Measurements from ENCODE around the gene WDCP.
"Not testable (repeated sequence)": the region's sequence is repeated elsewhere in the genome, so short reads cannot be mapped to it uniquely, and the experiment has no call there.

The WDCP gene

GRCh38 chr2:24049485-24050021 is 2.4 kb upstream of the WDCP start, which contains the start of gene FKBP1B:
FKBP1B (plus strand) TSS chr2:24049741; CDS start chr2:24049850, 109 bp downstream.
- H3K4me3 Mint-ChIP-seq, result peak within 1 kb of the TSS; percentile 86
- peaks cover 4% of the 10 kb centered on the region for H3K27me3 Mint-ChIP-seq (ENCODE audit: low read depth)
- H3K4me1 Mint-ChIP-seq (ENCODE audit: low read depth), result peaks cover 20% of the 10 kb centered on the region
- H3K27ac Mint-ChIP-seq, result no peak within 1 kb of the TSS
- H3K9me3 Mint-ChIP-seq, result no peaks in the 10 kb centered on the region
- peaks cover 2% of the 10 kb centered on the region for H3K36me3 Mint-ChIP-seq (ENCODE audit: low read depth)

GRCh38 chr2:24048769-24049484 is 1.7 kb upstream of the WDCP start:
- H3K27me3 Mint-ChIP-seq (ENCODE audit: low read depth), result peaks cover 4% of the 10 kb centered on the region

GRCh38 chr2:24047703-24048033 is 477 bp upstream of the WDCP start:
- Mint-ChIP-seq H3K4me3 (peak overlapping the region; percentile 97), H3K4me1 (ENCODE audit: low read depth) (peaks cover 22% of the 10 kb centered on the region), H3K27me3 (ENCODE audit: low read depth) (peaks cover 4% of the 10 kb centered on the region), H3K36me3 (ENCODE audit: low read depth) (peaks cover 2% of the 10 kb centered on the region), H3K9me3 (no peaks in the 10 kb centered on the region), H3K27ac (peak overlapping the region; percentile 92)

More at GRCh38 chr2:24048769-24049484, 1.7 kb upstream of the WDCP start:
- Mint-ChIP-seq H3K36me3 (ENCODE audit: low read depth) (peaks cover 2% of the 10 kb centered on the region), H3K4me3 (peak overlapping the region; percentile 86), H3K4me1 (ENCODE audit: low read depth) (peaks cover 20% of the 10 kb centered on the region), H3K27ac (no peak overlapping the region), H3K9me3 (no peaks in the 10 kb centered on the region)

- H3K36me3 Mint-ChIP-seq (ENCODE audit: low read depth), result peaks cover 2% of the 10 kb centered on the region
Measured at GRCh38 chr2:24046599-24046929, 627 bp downstream of the WDCP start.

GRCh38 chr2:24045511-24046508 is 1.4 kb downstream of the WDCP start:
- H3K4me1 Mint-ChIP-seq (ENCODE audit: low read depth), result peaks cover 22% of the 10 kb centered on the region
- H3K27ac Mint-ChIP-seq, result no peak overlapping the region
- peaks cover 4% of the 10 kb centered on the region for H3K27me3 Mint-ChIP-seq (ENCODE audit: low read depth)
- H3K4me3 Mint-ChIP-seq, result peak overlapping the region; percentile 97
- H3K9me3 Mint-ChIP-seq, result no peaks in the 10 kb centered on the region
- H3K36me3 Mint-ChIP-seq (ENCODE audit: low read depth), result peaks cover 2% of the 10 kb centered on the region

More at GRCh38 chr2:24046599-24046929, 627 bp downstream of the WDCP start:
- Mint-ChIP-seq H3K9me3 (no peaks in the 10 kb centered on the region), H3K4me3 (peak overlapping the region; percentile 97), H3K27ac (no peak overlapping the region), H3K4me1 (ENCODE audit: low read depth) (peaks cover 22% of the 10 kb centered on the region), H3K27me3 (ENCODE audit: low read depth) (peaks cover 4% of the 10 kb centered on the region)

- peaks cover 22% of the 10 kb centered on the region for H3K4me1 Mint-ChIP-seq (ENCODE audit: low read depth)
- not testable (repeated sequence) for H3K27ac Mint-ChIP-seq; H3K4me3 Mint-ChIP-seq; H3K9me3 Mint-ChIP-seq; H3K36me3 Mint-ChIP-seq (ENCODE audit: low read depth); H3K27me3 Mint-ChIP-seq (ENCODE audit: low read depth)
Measured at GRCh38 chr2:24043133-24043532, 4.1 kb downstream of the WDCP start.

- Mint-ChIP-seq H3K36me3 (ENCODE audit: low read depth) (peaks cover 16% of the 10 kb centered on the region), H3K27me3 (ENCODE audit: low read depth) (no peaks in the 10 kb centered on the region), H3K9me3 (no peaks in the 10 kb centered on the region), H3K4me3 (no peak overlapping the region), H3K27ac (no peak overlapping the region), H3K4me1 (ENCODE audit: low read depth) (peaks cover 10% of the 10 kb centered on the region)
Measured at GRCh38 chr2:24040511-24040910, 6.7 kb downstream of the WDCP start.

GRCh38 chr2:24038786-24039499 is 8.2 kb downstream of the WDCP start:
- Mint-ChIP-seq H3K4me3 (no peak overlapping the region), H3K36me3 (ENCODE audit: low read depth) (peaks cover 16% of the 10 kb centered on the region), H3K27me3 (ENCODE audit: low read depth) (no peaks in the 10 kb centered on the region), H3K4me1 (ENCODE audit: low read depth) (peaks cover 8% of the 10 kb centered on the region), H3K27ac (no peak overlapping the region), H3K9me3 (no peaks in the 10 kb centered on the region)

GRCh38 chr2:24026233-24026632 is 21.0 kb downstream of the WDCP start:
- Mint-ChIP-seq H3K4me1 (ENCODE audit: low read depth) (no peaks in the 10 kb centered on the region), H3K9me3 (no peaks in the 10 kb centered on the region), H3K4me3 (no peak overlapping the region), H3K27ac (no peak overlapping the region), H3K36me3 (ENCODE audit: low read depth) (peaks cover 14% of the 10 kb centered on the region), H3K27me3 (ENCODE audit: low read depth) (no peaks in the 10 kb centered on the region)

- Mint-ChIP-seq H3K36me3 (ENCODE audit: low read depth) (peaks cover 7% of the 10 kb centered on the region), H3K9me3 (no peaks in the 10 kb centered on the region), H3K27ac (no peak overlapping the region), H3K4me1 (ENCODE audit: low read depth) (no peaks in the 10 kb centered on the region), H3K27me3 (ENCODE audit: low read depth) (no peaks in the 10 kb centered on the region), H3K4me3 (no peak overlapping the region)
Measured at GRCh38 chr2:24024996-24025663, 22.1 kb downstream of the WDCP start.

GRCh38 chr2:24024018-24024417 is 23.2 kb downstream of the WDCP start:
- no peak overlapping the region for H3K27ac Mint-ChIP-seq
- H3K4me1 Mint-ChIP-seq (ENCODE audit: low read depth), result no peaks in the 10 kb centered on the region
- no peaks in the 10 kb centered on the region for H3K27me3 Mint-ChIP-seq (ENCODE audit: low read depth)
- no peak overlapping the region for H3K4me3 Mint-ChIP-seq
- peaks cover 1% of the 10 kb centered on the region for H3K36me3 Mint-ChIP-seq (ENCODE audit: low read depth)
- no peaks in the 10 kb centered on the region for H3K9me3 Mint-ChIP-seq

- Mint-ChIP-seq H3K36me3 (ENCODE audit: low read depth) (peaks cover 1% of the 10 kb centered on the region), H3K4me1 (ENCODE audit: low read depth) (no peaks in the 10 kb centered on the region), H3K27ac (no peak overlapping the region), H3K27me3 (ENCODE audit: low read depth) (no peaks in the 10 kb centered on the region), H3K9me3 (no peaks in the 10 kb centered on the region), H3K4me3 (no peak overlapping the region)
Measured at GRCh38 chr2:24022975-24023575, 24.1 kb downstream of the WDCP start.

GRCh38 chr2:24022324-24022974 is 24.7 kb downstream of the WDCP start:
- no peaks in the 10 kb centered on the region for H3K9me3 Mint-ChIP-seq
- H3K4me3 Mint-ChIP-seq, result no peak overlapping the region
- no peaks in the 10 kb centered on the region for H3K4me1 Mint-ChIP-seq (ENCODE audit: low read depth)
- H3K36me3 Mint-ChIP-seq (ENCODE audit: low read depth), result peaks cover 1% of the 10 kb centered on the region
- no peaks in the 10 kb centered on the region for H3K27me3 Mint-ChIP-seq (ENCODE audit: low read depth)
- no peak overlapping the region for H3K27ac Mint-ChIP-seq
